Left ventricle myocardium superior (tissue), 1 donor: ENCODE data around the gene GGT1. TPM values are rescaled to one million over a fixed set of nuclear protein-coding genes. Genes with fewer than 3 reads are reported as not detected.
A peak's percentile ranks its signal among the peaks of the same experiment; 100 is the strongest.
"Not testable (repeated sequence)": the region's sequence is repeated elsewhere in the genome, so short reads cannot be mapped to it uniquely, and the experiment has no call there.

Source experiments
- ATAC-seq: fragments of 200-7000 bp; cut with Tn5 transposase; one replicate; pipeline ENCODE4 v1.9.1; 2020; ENCODE audit warnings: mild to moderate bottlenecking, moderate library complexity
- DNase-seq: peaks from one replicate; pipeline ENCODE4 v3.0.0-alpha.2; 2020
- intact Hi-C: fragments of 100-400 bp; cut with micrococcal nuclease; formaldehyde crosslinking; loops from one replicate; pipeline ENCODE4 v1.11.0; 2022
- long read RNA-seq: library from polyadenylated mRNA; unstranded; transcript quantifications from one replicate; pipeline ENCODE4 v2.0.0, GENCODE V29; 2021
- total RNA-seq: library from RNA; stranded (reverse); fragmentation: NEBNext Ultra II Directional; extraction: Animal tissue kit (Norgen Biotek cat#: 25700); gene quantifications from one replicate; pipeline ENCODE4 v1.2.1, GENCODE V29; 2021
- donor health status: DM: no; HTN: yes; CAD: no; lungs with severe emphysema.

The GGT1 gene
- 1.2 TPM for total RNA-seq
- long read RNA-seq, partial matches to known transcripts, result 0 of 1 reads
- long read RNA-seq, other reads (novel, unspliced or antisense), result 1 of 1 reads

GRCh38 chr22:24602847-24603769, at the start of gene GGT1:
Gene GGT1 (plus strand): TSS chr22:24603193. CDS start chr22:24611082, 7,889 bp downstream.
- intact Hi-C loops, ATAC-seq, DNase-seq: not testable (repeated sequence)

GRCh38 chr22:24553597-24554312, 49.2 kb upstream of the GGT1 start:
- DNase-seq, result peak; percentile 75
- peak; percentile 19 for ATAC-seq
- intact Hi-C loops, result no loop called here

- intact Hi-C loops, result no loop called here
- peak; percentile 42 for DNase-seq
- peak; percentile 2 for ATAC-seq
Measured at GRCh38 chr22:24554313-24555164, 48.5 kb upstream of the GGT1 start, which contains the start of gene GUCD1. Gene GUCD1 (minus strand): TSS chr22:24555138. CDS start chr22:24554991, 147 bp downstream.

- peak; percentile 100 for DNase-seq
- ATAC-seq, result peak; percentile 87
- intact Hi-C loops, result no loop called here
Measured at GRCh38 chr22:24555165-24556039, 47.6 kb upstream of the GGT1 start, which contains the start of gene SNRPD3. Gene SNRPD3 (plus strand): TSS chr22:24555999. CDS start chr22:24557675, 1,676 bp downstream.

GRCh38 chr22:24559471-24559870, 43.5 kb upstream of the GGT1 start:
- intact Hi-C loops, result no loop called here

GRCh38 chr22:24563246-24563645, 39.7 kb upstream of the GGT1 start:
- ATAC-seq (no peak), DNase-seq (no peak)
- intact Hi-C loops, result no loop called here

More at GRCh38 chr22:24559471-24559870, 43.5 kb upstream of the GGT1 start:
- no peak for ATAC-seq
- no peak for DNase-seq

- DNase-seq (no peak), ATAC-seq (peak; percentile 91)
- intact Hi-C loops, result no loop called here
Measured at GRCh38 chr22:24564376-24565058, 38.5 kb upstream of the GGT1 start.

- DNase-seq (no peak), ATAC-seq (no peak)
- intact Hi-C loops, result no loop called here
Measured at GRCh38 chr22:24565077-24565476, 37.9 kb upstream of the GGT1 start.

- DNase-seq, result no peak
- ATAC-seq, result no peak
- intact Hi-C loops, result no loop called here
Measured at GRCh38 chr22:24566899-24567511, 36.0 kb upstream of the GGT1 start.

- DNase-seq (no peak), ATAC-seq (no peak)
- intact Hi-C loops, result no loop called here
Measured at GRCh38 chr22:24567668-24568067, 35.3 kb upstream of the GGT1 start.

- no peak for ATAC-seq
- intact Hi-C loops, result no loop called here
- DNase-seq, result no peak
Measured at GRCh38 chr22:24571266-24571665, 31.7 kb upstream of the GGT1 start.

GRCh38 chr22:24576778-24577177, 26.2 kb upstream of the GGT1 start:
- intact Hi-C loops, result no loop called here
- DNase-seq (no peak), ATAC-seq (no peak)

GRCh38 chr22:24578355-24579257, 24.4 kb upstream of the GGT1 start:
- intact Hi-C loops, result no loop called here
- DNase-seq, result no peak
- ATAC-seq, result no peak

GRCh38 chr22:24579258-24579601, 23.8 kb upstream of the GGT1 start:
- intact Hi-C loops, result no loop called here
- ATAC-seq (no peak), DNase-seq (no peak)

GRCh38 chr22:24580276-24580675, 22.7 kb upstream of the GGT1 start:
- ATAC-seq, result no peak
- intact Hi-C loops, result no loop called here
- DNase-seq, result no peak
